HCT116 (cell line): ENCODE results near the gene UMOD. TPM values are rescaled to one million over a fixed set of nuclear protein-coding genes. Genes with fewer than 3 reads are reported as not detected.

ENCODE experiments used
- ATAC-seq: fragments of 200-7000 bp; cut with Tn5 transposase; 2 replicates; pipeline ENCODE4 v1.9.1; 2020; ENCODE audit warnings: mild to moderate bottlenecking, moderate library complexity
- BruUV-seq: library from RNA; stranded (reverse); fragments of 400-500 nt; replicated peaks from 2 replicates; lab custom pipeline; 2021; lab: Mats Ljungman, UMichigan
- CTCF ChIA-PET: fragments of 300-600 bp; sonication (Branson Sonifier 250); formaldehyde crosslinking; loops from one replicate; lab custom pipeline; 2021; ENCODE audit warnings: antibody characterized with exemption; lab: Charles Lee
- POLR2A ChIA-PET: fragments of 300-600, 350-600 bp; sonication (Branson Sonifier 250); formaldehyde crosslinking; loops from one replicate; lab custom pipeline; 2021; ENCODE audit warnings: antibody characterized with exemption; lab: Charles Lee
- RAD21 ChIA-PET, 2 experiments: fragments of 300-600 bp; sonication (Branson Sonifier 250); formaldehyde crosslinking; loops; one replicate each; lab custom pipeline; 2023; ENCODE audit warnings: low total read pairs in 2 of 2; ENCODE audit not compliant: uncharacterized antibody in 2 of 2, unreplicated experiment in 2 of 2, low non-redundant PET in 1 of 2; lab: Charles Lee
- DNase-seq: peaks from one replicate; pipeline ENCODE4 v3.0.0-alpha.2; 2010; ENCODE audit warnings: low read depth, low spot score
- H2AFZ ChIP-seq: fragments of 200-600 bp; shearing (Covaris generic), sonication (generic); 2 replicates; pipeline ENCODE4 v1.6.1; 2017; ENCODE audit warnings: low read depth, mixed run types, mixed read lengths, antibody characterized with exemption, low read length; ENCODE audit not compliant: poor library complexity, severe bottlenecking
- H3K27ac ChIP-seq: 2 replicates; pipeline ENCODE4 v1.5.1; 2012; ENCODE audit warnings: low read depth, low read length
- H3K27me3 ChIP-seq: fragments of 200-600 bp; sonication (generic); 2 replicates; pipeline ENCODE4 v1.6.1; 2016; ENCODE audit warnings: mixed run types, low read length, mixed read lengths; ENCODE audit not compliant: insufficient read depth
- H3K36me3 ChIP-seq, 2 experiments: fragments of 200-500 bp in 1 of 2; fragments of 200-600 bp in 1 of 2; sonication (Bioruptor generic) in 1 of 2; sonication (generic) in 1 of 2; 2 replicates each; pipeline versions ENCODE4 v1.5.1 to v1.6.1; 2014 to 2016; ENCODE audit warnings: low read length in 2 of 2, inconsistent platforms in 1 of 2, mixed read lengths in 1 of 2, mixed run types in 1 of 2; ENCODE audit not compliant: insufficient read depth in 2 of 2, control insufficient read depth in 1 of 2
- H3K4me1 ChIP-seq, 2 experiments: fragments of 200-600 bp in 1 of 2; sonication (generic) in 1 of 2; 2 replicates each; pipeline versions ENCODE4 v1.5.1 to v1.6.1; 2012 to 2017; ENCODE audit warnings: low read length in 2 of 2, inconsistent platforms in 1 of 2, mild to moderate bottlenecking in 1 of 2, mixed read lengths in 1 of 2, mixed run types in 1 of 2, moderate library complexity in 1 of 2; ENCODE audit not compliant: insufficient read depth in 2 of 2, control insufficient read depth in 1 of 2
- H3K4me2 ChIP-seq: fragments of 200-600 bp; sonication (generic); 2 replicates; pipeline ENCODE4 v1.6.1; 2017; ENCODE audit warnings: mixed run types, low read length, mixed read lengths
- H3K4me3 ChIP-seq, 2 experiments: fragments of 200-600 bp in 1 of 2; sonication (generic) in 1 of 2; replicated peaks in 1 of 2; 2 replicates each; pipeline ENCODE4 v1.5.1; 2011 to 2016; ENCODE audit warnings: low read length in 2 of 2, control low read depth in 1 of 2, low read depth in 1 of 2, mild to moderate bottlenecking in 1 of 2, mixed read lengths in 1 of 2, mixed run types in 1 of 2
- H3K79me2 ChIP-seq: fragments of 200-600 bp; sonication (generic); 2 replicates; pipeline ENCODE4 v1.6.1; 2017; ENCODE audit warnings: mild to moderate bottlenecking, mixed run types, low read length, moderate library complexity, mixed read lengths; ENCODE audit not compliant: insufficient read depth
- H3K9ac ChIP-seq: fragments of 200-600 bp; sonication (generic); 2 replicates; pipeline ENCODE4 v1.6.1; 2016; ENCODE audit warnings: low read length, mixed read lengths
- H3K9me2 ChIP-seq: fragments of 200-600 bp; sonication (generic), shearing (Covaris generic); 2 replicates; pipeline ENCODE4 v1.6.1; 2017; ENCODE audit warnings: mixed run types, mild to moderate bottlenecking, moderate library complexity; ENCODE audit not compliant: insufficient read depth
- H3K9me3 ChIP-seq, 2 experiments: fragments of 200-500 bp in 1 of 2; fragments of 200-600 bp in 1 of 2; sonication (Bioruptor generic) in 1 of 2; sonication (generic) in 1 of 2; 2 replicates each; pipeline ENCODE4 v1.6.1; 2014 to 2017; ENCODE audit warnings: low read length in 2 of 2, mixed read lengths in 2 of 2, inconsistent platforms in 1 of 2, low read depth in 1 of 2, mild to moderate bottlenecking in 1 of 2, mixed run types in 1 of 2, moderate library complexity in 1 of 2; ENCODE audit not compliant: control insufficient read depth in 1 of 2, insufficient read depth in 1 of 2
- H4K20me1 ChIP-seq: fragments of 200-600 bp; sonication (generic), shearing (Covaris generic); 2 replicates; pipeline ENCODE4 v1.6.1; 2017; ENCODE audit warnings: mixed run types, mild to moderate bottlenecking, moderate library complexity; ENCODE audit not compliant: insufficient read depth
- EGR1 ChIP-seq: IDR thresholded peaks from 2 replicates; pipeline ENCODE4 v1.6.1; 2012; ENCODE audit warnings: low read depth
- ELF1 ChIP-seq: IDR thresholded peaks from 2 replicates; pipeline ENCODE4 v1.6.1; 2012; ENCODE audit warnings: low read depth, borderline replicate concordance
- EZH2 ChIP-seq: fragments of 200-600 bp; sonication (generic); IDR thresholded peaks from 2 replicates; pipeline ENCODE4 v1.6.1; 2017; ENCODE audit warnings: antibody characterized with exemption, mixed run types
- EZH2phosphoT487 ChIP-seq: fragments of 200-600 bp; IDR thresholded peaks from 2 replicates; pipeline ENCODE4 v1.6.1; 2018; ENCODE audit warnings: antibody characterized with exemption, borderline replicate concordance
- FOSL1 ChIP-seq: IDR thresholded peaks from 2 replicates; pipeline ENCODE4 v1.6.1; 2012; ENCODE audit warnings: low read depth
- JUND ChIP-seq: IDR thresholded peaks from 2 replicates; pipeline ENCODE4 v1.6.1; 2012
- POLR2A ChIP-seq: IDR thresholded peaks from 2 replicates; pipeline ENCODE4 v1.7.0; 2011; ENCODE audit warnings: borderline replicate concordance; ENCODE audit not compliant: insufficient read depth, insufficient read length; ENCODE audit errors: extremely low read depth
- POLR2AphosphoS5 ChIP-seq: IDR thresholded peaks from 2 replicates; pipeline ENCODE4 v1.6.1; 2011; ENCODE audit warnings: mild to moderate bottlenecking, low read depth, low read length, moderate library complexity
- RAD21 ChIP-seq: IDR thresholded peaks from 2 replicates; pipeline ENCODE4 v1.6.1; 2012; ENCODE audit warnings: low read depth, mild to moderate bottlenecking
- SRF ChIP-seq: IDR thresholded peaks from 2 replicates; pipeline ENCODE4 v1.6.1; 2012; ENCODE audit warnings: low read depth
- YY1 ChIP-seq: IDR thresholded peaks from 2 replicates; pipeline ENCODE4 v1.6.1; 2011; ENCODE audit warnings: low read length, low read depth, moderate library complexity, mild to moderate bottlenecking; ENCODE audit not compliant: insufficient replicate concordance; ENCODE audit errors: extremely low read depth
- ZFX ChIP-seq: fragments of 450-650 bp; IDR thresholded peaks from 2 replicates; pipeline ENCODE4 v1.6.1; 2017
- ZNF274 ChIP-seq: fragments of 200-500 bp; sonication (Bioruptor generic); IDR thresholded peaks from 2 replicates; pipeline ENCODE4 v1.6.1; 2014; ENCODE audit warnings: mild to moderate bottlenecking, low read depth, low read length, inconsistent platforms
- intact Hi-C: fragments of 100-400 bp; cut with micrococcal nuclease; formaldehyde crosslinking; loops from 2 replicates; pipeline ENCODE4 v1.10.0; 2022
- total RNA-seq: library from RNA; stranded (reverse); gene quantifications from one replicate; pipeline ENCODE4 v1.2.1, GENCODE V29; 2021; ENCODE audit not compliant: unreplicated experiment
- TF ChIP-seq, protein P1 (sequence below): IDR thresholded peaks from 2 replicates; pipeline ENCODE4 v1.6.1; 2011; ENCODE audit warnings: mild to moderate bottlenecking, low read length, moderate library complexity; ENCODE audit not compliant: insufficient replicate concordance; ENCODE audit errors: extremely low read depth
- TF ChIP-seq, protein P2 (sequence below), 3 experiments: fragments of 200-600 bp in 1 of 3; sonication (generic) in 1 of 3; IDR thresholded peaks in 2 of 3; conservative IDR thresholded peaks in 1 of 3; 2 replicates each; pipeline ENCODE4 v1.5.1; 2012 to 2017; ENCODE audit warnings: low read depth in 2 of 3, low read length in 2 of 3, antibody characterized with exemption in 1 of 3, borderline replicate concordance in 1 of 3, control low read depth in 1 of 3, mild to moderate bottlenecking in 1 of 3, mixed read lengths in 1 of 3, mixed run types in 1 of 3, moderate library complexity in 1 of 3; ENCODE audit not compliant: insufficient read depth in 1 of 3

The UMOD gene
- total RNA-seq, 1 experiment from 2014 or later = not detected

DNA sequence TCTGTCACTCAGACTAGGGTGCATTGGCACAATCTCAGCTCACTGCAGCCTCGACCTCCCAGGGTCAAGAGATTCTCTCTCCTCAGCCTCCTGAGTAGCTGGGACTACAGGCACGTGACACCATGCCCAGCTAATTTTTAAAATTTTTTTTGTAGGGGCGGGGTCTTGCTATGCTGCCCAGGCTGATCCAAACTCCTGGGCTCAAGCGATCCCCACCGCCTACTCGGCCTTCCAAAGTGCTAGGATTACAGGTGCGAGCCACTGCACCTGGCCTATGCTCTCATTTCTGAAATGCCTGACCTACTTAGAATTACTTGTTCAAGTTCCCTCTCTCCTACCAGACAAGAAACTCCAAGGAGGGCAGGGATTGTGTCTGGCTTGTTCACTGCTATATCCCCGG, 20.1 kb downstream of the UMOD start:
- intact Hi-C loops = no loop called here
- RAD21 ChIA-PET = no interaction called here
- Histone ChIP-seq H3K9ac (no peak overlapping the region), H3K27ac (no peak overlapping the region), H3K36me3 (no peaks in the 10 kb centered on the region), H3K79me2 (no peaks in the 10 kb centered on the region), H3K27me3 (peaks cover 34% of the 10 kb centered on the region), H4K20me1 (no peaks in the 10 kb centered on the region), H3K4me2 (no peak overlapping the region), H3K9me2 (no peaks in the 10 kb centered on the region), H3K4me3 (no peak overlapping the region), H2AFZ (no peak overlapping the region), H3K4me1 (no peaks in the 10 kb centered on the region), H3K9me3 (no peaks in the 10 kb centered on the region)
- BruUV-seq = no TSS peak
- ATAC-seq (no peak), DNase-seq (no peak)
- POLR2A ChIA-PET = no interaction called here
- TF ChIP-seq EZH2 (no peak), EZH2phosphoT487 (no peak), ZNF274 (no peak), SRF (no peak), POLR2AphosphoS5 (no peak), YY1 (no peak), EGR1 (no peak), POLR2A (no peak), JUND (no peak), ZFX (no peak)
- CTCF ChIA-PET = no interaction called here

DNA sequence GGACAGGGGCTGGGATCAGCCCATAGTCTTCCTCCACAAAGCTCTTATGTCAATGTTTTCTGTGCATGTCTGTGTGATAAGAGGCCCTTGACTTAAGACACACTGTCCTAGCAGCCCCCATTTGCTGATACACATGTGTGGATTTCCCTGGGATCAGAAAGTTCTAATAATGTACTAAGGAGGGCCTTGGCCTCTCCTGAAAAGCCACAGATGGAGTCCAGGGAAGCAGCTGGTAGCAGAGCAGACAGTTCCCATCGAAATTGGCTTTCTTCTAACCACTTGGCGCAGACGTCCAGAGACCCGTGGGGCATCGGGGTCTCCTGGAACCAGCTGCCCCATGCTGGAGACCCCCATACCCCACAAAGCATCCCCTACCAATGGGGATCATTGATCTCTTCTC, 20.9 kb downstream of the UMOD start:
- no peak overlapping the region for H3K4me2 ChIP-seq
- H4K20me1 ChIP-seq = no peaks in the 10 kb centered on the region
- H3K27me3 ChIP-seq = peaks cover 26% of the 10 kb centered on the region
- H3K27ac ChIP-seq = no peak overlapping the region
- DNase-seq (no peak), ATAC-seq (no peak)
- CTCF ChIA-PET = no interaction called here
- POLR2A ChIA-PET = no interaction called here
- no peak overlapping the region for H3K9ac ChIP-seq
- H2AFZ ChIP-seq = no peak overlapping the region
- no peak overlapping the region for H3K4me3 ChIP-seq
- BruUV-seq = no TSS peak
- H3K4me1 ChIP-seq = no peaks in the 10 kb centered on the region
- H3K9me2 ChIP-seq = no peaks in the 10 kb centered on the region
- RAD21 ChIA-PET = no interaction called here
- H3K79me2 ChIP-seq = no peaks in the 10 kb centered on the region
- H3K9me3 ChIP-seq = no peaks in the 10 kb centered on the region
- intact Hi-C loops = no loop called here
- no peaks in the 10 kb centered on the region for H3K36me3 ChIP-seq
- TF ChIP-seq EZH2phosphoT487 (no peak), RAD21 (no peak), FOSL1 (no peak), EGR1 (no peak), ELF1 (no peak)
- TF ChIP-seq, protein P1, sequence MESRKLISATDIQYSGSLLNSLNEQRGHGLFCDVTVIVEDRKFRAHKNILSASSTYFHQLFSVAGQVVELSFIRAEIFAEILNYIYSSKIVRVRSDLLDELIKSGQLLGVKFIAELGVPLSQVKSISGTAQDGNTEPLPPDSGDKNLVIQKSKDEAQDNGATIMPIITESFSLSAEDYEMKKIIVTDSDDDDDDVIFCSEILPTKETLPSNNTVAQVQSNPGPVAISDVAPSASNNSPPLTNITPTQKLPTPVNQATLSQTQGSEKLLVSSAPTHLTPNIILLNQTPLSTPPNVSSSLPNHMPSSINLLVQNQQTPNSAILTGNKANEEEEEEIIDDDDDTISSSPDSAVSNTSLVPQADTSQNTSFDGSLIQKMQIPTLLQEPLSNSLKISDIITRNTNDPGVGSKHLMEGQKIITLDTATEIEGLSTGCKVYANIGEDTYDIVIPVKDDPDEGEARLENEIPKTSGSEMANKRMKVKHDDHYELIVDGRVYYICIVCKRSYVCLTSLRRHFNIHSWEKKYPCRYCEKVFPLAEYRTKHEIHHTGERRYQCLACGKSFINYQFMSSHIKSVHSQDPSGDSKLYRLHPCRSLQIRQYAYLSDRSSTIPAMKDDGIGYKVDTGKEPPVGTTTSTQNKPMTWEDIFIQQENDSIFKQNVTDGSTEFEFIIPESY = no peak
- TF ChIP-seq, protein P2, sequence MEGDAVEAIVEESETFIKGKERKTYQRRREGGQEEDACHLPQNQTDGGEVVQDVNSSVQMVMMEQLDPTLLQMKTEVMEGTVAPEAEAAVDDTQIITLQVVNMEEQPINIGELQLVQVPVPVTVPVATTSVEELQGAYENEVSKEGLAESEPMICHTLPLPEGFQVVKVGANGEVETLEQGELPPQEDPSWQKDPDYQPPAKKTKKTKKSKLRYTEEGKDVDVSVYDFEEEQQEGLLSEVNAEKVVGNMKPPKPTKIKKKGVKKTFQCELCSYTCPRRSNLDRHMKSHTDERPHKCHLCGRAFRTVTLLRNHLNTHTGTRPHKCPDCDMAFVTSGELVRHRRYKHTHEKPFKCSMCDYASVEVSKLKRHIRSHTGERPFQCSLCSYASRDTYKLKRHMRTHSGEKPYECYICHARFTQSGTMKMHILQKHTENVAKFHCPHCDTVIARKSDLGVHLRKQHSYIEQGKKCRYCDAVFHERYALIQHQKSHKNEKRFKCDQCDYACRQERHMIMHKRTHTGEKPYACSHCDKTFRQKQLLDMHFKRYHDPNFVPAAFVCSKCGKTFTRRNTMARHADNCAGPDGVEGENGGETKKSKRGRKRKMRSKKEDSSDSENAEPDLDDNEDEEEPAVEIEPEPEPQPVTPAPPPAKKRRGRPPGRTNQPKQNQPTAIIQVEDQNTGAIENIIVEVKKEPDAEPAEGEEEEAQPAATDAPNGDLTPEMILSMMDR (IDR thresholded peaks at IDR 0.05 in 2 of 3, conservative IDR thresholded peaks at IDR 0.05 in 1 of 3; ENCODE audit: borderline replicate concordance in 1 of 3, insufficient read depth in 1 of 3, low read depth in 2 of 3, low read length in 2 of 3) = no peak
